ENCODE results near the gene TRIM32.

DNA sequence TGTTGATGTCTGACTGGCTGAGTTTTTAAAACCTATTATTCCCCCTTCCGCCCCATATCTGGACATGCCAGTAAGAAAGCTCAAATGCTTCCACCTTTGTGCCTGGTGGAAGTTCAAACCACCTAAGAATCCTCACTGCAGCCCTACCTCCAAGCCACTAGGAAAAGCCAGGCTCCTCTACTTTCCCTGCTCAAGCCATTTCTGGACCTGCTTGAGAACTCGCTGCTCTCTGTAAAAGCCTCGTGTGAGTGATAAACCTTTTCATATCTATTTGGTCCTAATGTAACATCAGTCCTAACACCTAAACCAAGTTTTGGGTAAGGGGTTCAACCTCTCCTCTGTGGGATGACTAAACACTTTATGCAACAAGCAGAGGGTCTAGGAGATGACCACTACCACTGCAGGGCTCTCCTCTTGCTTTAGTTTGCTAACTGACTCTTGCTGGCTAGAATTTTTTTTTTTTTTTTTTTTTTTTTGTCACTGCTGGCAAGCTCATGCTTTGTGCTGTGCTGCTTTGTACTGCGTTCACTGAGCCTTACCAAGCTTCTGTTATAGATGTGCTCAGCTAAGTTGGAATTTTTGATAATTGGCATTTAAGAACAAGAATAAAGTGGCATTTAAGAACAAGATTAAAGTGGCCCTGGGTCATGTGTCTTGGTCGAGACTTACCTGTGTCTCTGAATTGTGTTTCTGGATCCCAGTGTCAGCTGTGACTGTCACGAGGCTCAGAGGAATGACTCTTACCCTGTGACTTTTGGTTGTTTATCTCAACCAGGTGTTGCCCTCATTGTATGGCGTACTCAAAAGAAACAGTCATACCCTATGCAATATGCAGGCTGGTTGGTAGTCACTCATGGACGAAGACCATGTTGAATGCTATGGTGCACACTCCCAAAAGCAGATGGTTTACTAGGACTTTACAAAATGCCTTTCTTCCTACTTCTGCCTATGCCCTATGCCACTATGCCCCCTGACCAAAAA, 19.5 kb downstream of the TRIM32 start:
- TF ChIP-seq POLR2A (IDR thresholded peaks at IDR 0.05; ENCODE audit: low read length) (no peak), GATA1 (IDR thresholded peaks at IDR 0.05; ENCODE audit: low read depth, low read length) (no peak)

Measured in erythroblast (primary cell).